Mucosa of rectum (tissue), 2 donors: ENCODE measurements around the gene TBC1D3B.
A peak's percentile ranks its signal among the peaks of the same experiment; 100 is the strongest.
"Not testable (repeated sequence)": the region's sequence is repeated elsewhere in the genome, so short reads cannot be mapped to it uniquely, and the experiment has no call there.

ENCODE experiments used
- H3K27ac ChIP-seq, 2 donors: one replicate each; pipeline ENCODE4 v1.7.0; 2013; ENCODE audit warnings: inconsistent platforms in 2 of 2, low read depth in 2 of 2, low read length in 2 of 2
- H3K27me3 ChIP-seq, 2 donors: one replicate each; pipeline ENCODE4 v1.7.0; 2013; ENCODE audit warnings: low read length in 2 of 2; ENCODE audit not compliant: control insufficient read depth in 2 of 2, insufficient read depth in 2 of 2
- H3K36me3 ChIP-seq, 2 donors: one replicate each; pipeline ENCODE4 v1.7.0; 2013; ENCODE audit warnings: low read length in 2 of 2; ENCODE audit not compliant: control insufficient read depth in 2 of 2, insufficient read depth in 2 of 2
- H3K4me1 ChIP-seq, 2 donors: one replicate each; pipeline ENCODE4 v1.7.0; 2013; ENCODE audit warnings: low read length in 2 of 2, mild to moderate bottlenecking in 1 of 2; ENCODE audit not compliant: control insufficient read depth in 2 of 2, insufficient read depth in 2 of 2
- H3K4me3 ChIP-seq, 2 donors: one replicate each; pipeline ENCODE4 v1.7.0; 2013; ENCODE audit warnings: low read length in 2 of 2
- H3K9ac ChIP-seq, 2 donors: one replicate each; pipeline ENCODE4 v1.7.0; 2013; ENCODE audit warnings: low read length in 2 of 2, low read depth in 1 of 2, mild to moderate bottlenecking in 1 of 2
- H3K9me3 ChIP-seq, 2 donors: one replicate each; pipeline ENCODE4 v1.7.0; 2013; ENCODE audit warnings: low read length in 2 of 2; ENCODE audit not compliant: control insufficient read depth in 2 of 2
- donor health status: healthy.
- donor health status: Normal muscosa, but diverticular disease.

TBC1D3B gene

DNA sequence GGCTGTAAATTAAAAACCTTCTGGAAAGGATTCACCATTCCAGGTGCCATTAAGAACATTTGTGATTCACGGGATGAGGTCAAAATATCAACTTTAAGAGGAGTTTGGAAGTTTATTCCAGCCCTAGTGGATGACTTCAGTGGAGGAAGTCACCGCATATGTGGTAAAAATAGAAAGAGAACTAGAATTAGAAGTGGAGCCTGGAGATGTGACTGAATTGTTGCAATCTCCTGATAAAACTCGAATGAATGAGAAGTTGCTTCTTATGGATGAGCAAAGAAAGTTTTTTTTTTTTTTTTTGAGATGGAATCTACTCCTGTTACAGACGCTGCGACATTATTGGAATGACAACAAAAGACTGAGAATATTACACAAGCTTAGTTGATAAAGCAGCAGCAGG lies 46.1 kb downstream of the TBC1D3B start:
- Histone ChIP-seq H3K27me3 (no peaks in the 10 kb centered on the region), H3K27ac (no peak overlapping the region), H3K4me3 (no peak overlapping the region), H3K36me3 (no peaks in the 10 kb centered on the region), H3K9ac (no peak overlapping the region), H3K9me3 (peaks cover 3 to 8% of the 10 kb centered on the region in 2 donors), H3K4me1 (peaks cover 27 to 41% of the 10 kb centered on the region in 2 donors)

DNA sequence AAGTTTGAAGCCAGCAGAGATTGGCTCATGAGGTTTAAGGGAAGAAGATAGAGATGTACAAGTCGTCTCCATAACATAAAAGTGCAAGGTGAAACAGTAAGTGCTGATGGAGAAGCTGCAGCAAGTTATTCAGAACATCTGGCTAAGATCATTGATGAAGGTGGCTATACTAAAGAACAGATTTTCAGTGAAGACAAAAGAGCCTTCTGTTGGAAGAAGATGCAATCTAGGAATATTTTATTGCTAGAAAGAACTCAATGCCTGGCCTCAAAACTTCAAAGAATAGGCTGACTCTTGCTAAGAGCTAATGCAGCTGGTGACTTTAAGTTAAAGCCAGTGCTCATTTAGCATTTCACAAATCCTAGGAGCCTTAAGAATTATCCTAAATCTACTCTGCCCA lies 46.8 kb downstream of the TBC1D3B start:
- Histone ChIP-seq H3K4me1 (peaks cover 21 to 40% of the 10 kb centered on the region in 2 donors), H3K9me3 (peaks cover 8 to 11% of the 10 kb centered on the region in 2 donors), H3K4me3 (no peak overlapping the region), H3K36me3 (no peaks in the 10 kb centered on the region), H3K27me3 (no peaks in the 10 kb centered on the region), H3K27ac (peak overlapping the region; percentile 79), H3K9ac (no peak overlapping the region)

DNA sequence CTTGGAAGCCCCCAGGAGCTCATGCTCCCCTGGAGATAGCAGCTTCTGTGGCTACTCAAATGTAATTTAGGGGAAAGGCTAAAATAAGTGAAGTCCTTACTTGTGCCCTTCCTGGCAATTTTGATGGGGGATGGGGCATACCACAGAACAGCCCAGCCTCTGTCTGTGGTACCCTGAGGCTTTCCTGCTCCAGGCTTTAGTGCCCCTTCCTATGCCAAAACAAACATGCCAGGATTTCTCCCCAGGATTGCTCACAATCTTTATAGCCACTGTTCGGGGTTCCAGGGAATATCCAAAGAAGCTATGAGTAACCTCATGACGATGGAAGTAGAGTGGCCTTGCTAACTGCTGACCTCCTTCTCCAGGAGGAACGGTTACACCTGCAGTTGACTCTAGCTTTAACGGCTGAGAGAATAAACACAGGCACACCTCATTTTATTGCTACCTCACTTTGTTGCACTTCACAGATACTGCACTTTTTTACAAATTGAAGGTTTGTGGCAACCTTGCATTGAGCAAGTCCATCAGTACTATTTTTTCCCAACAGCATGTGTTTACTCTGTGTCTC lies 47.9 kb downstream of the TBC1D3B start:
- Histone ChIP-seq H3K9ac (no peak overlapping the region), H3K4me1 (peaks cover 21 to 33% of the 10 kb centered on the region in 2 donors), H3K27me3 (no peaks in the 10 kb centered on the region), H3K9me3 (peaks cover 8 to 11% of the 10 kb centered on the region in 2 donors), H3K27ac (peak overlapping the region; percentile 79 to 83), H3K4me3 (no peak overlapping the region), H3K36me3 (no peaks in the 10 kb centered on the region)

- Histone ChIP-seq H3K27ac (peak overlapping the region; percentile 79 to 83), H3K9ac (no peak overlapping the region), H3K4me1 (peaks cover 23 to 32% of the 10 kb centered on the region in 2 donors), H3K4me3 (no peak overlapping the region), H3K9me3 (peaks cover 8 to 11% of the 10 kb centered on the region in 2 donors), H3K36me3 (no peaks in the 10 kb centered on the region), H3K27me3 (no peaks in the 10 kb centered on the region)
These were observed 48.5 kb downstream of the TBC1D3B start for GRCh38 chr17:36127911-36128310.

- Histone ChIP-seq H3K36me3 (no peaks in the 10 kb centered on the region), H3K27me3 (no peaks in the 10 kb centered on the region), H3K4me1 (peaks cover 26 to 32% of the 10 kb centered on the region in 2 donors), H3K4me3 (no peak overlapping the region), H3K9me3 (peaks cover 8 to 11% of the 10 kb centered on the region in 2 donors), H3K27ac (peak overlapping the region; percentile 79 to 83), H3K9ac (no peak overlapping the region)
These were observed 49.1 kb downstream of the TBC1D3B start for GRCh38 chr17:36127199-36127893.

DNA sequence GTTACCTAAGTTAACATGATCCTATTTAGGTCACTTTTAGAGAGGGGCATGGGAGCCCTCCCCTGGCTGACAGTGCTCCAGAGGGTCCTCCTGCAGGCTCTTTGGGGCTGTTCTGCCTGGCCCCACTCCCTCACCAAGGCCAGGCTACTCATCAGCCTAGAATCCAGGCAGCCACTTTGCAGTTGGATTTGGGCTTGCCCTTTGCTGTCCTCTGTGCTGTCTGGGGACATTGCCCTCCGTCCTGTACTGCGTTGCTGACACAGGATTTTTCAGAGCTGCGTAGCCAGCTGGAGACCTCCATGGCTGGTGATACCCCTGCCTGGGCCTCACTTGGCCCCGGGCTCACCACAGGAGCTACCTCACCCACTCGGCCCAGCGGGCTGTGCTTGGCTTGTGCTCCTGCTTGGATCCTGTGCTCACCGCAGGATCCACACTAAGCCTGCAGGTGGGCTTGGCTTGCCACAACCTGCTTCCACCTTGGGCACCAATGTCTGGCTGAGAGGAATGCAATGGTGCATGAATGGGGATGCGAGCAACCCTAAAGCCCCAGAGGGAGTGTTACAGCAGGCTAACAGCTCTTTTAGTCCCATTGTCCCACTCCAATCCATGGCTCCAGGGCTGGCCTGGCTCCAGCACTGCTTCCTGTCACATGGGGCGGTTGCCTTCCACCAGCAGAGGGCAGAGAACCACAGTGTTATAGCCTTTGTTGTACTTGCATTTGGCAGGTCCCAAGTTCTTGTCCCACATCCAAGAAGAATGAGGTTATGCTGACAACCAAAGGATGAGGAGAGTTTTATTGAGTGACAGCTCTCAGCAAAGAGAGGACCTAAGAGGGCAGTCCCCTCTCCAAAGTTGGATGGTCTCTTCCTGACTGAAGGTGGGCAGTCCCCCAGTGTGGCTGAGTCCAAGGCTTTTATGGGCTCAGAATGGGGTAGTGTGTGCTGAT lies 51.3 kb downstream of the TBC1D3B start:
- H3K9me3 ChIP-seq: peaks cover 8 to 11% of the 10 kb centered on the region in 2 donors
- no peaks in the 10 kb centered on the region for H3K36me3 ChIP-seq
- no peaks in the 10 kb centered on the region for H3K27me3 ChIP-seq
- peaks cover 26 to 27% of the 10 kb centered on the region in 2 donors for H3K4me1 ChIP-seq
- no peak overlapping the region for H3K4me3 ChIP-seq
- H3K9ac ChIP-seq: no peak overlapping the region
- H3K27ac ChIP-seq: no peak overlapping the region

DNA sequence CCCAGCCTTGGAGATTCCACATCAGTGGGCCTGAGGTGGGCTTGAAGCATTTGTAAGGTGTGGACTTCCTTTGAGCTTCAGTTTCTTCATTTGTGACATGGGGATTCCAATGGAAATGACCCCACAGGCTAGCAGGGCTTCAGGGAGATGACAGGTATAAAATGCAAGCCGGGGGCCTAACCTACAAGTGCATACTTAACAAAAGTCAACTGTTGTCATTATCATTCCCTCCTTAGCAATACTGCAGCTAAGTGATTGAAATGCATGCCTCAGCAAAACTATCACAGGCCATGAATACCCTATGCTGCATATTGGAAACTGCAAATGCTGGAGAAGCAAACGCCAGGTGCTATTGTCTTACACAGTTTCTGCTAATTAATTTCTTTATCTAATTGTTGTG lies 53.0 kb downstream of the TBC1D3B start:
- H3K36me3 ChIP-seq: no peaks in the 10 kb centered on the region
- no peaks in the 10 kb centered on the region for H3K27me3 ChIP-seq
- peaks cover 8 to 11% of the 10 kb centered on the region in 2 donors for H3K9me3 ChIP-seq
- H3K9ac ChIP-seq: no peak overlapping the region
- H3K27ac ChIP-seq: no peak overlapping the region
- H3K4me3 ChIP-seq: no peak overlapping the region
- peaks cover 18 to 21% of the 10 kb centered on the region in 2 donors for H3K4me1 ChIP-seq

- H3K36me3 ChIP-seq, H3K4me3 ChIP-seq, H3K9ac ChIP-seq, H3K27me3 ChIP-seq, H3K4me1 ChIP-seq, H3K27ac ChIP-seq: not testable (repeated sequence)
- H3K9me3 ChIP-seq: peaks cover 8 to 11% of the 10 kb centered on the region in 2 donors
These were observed 55.3 kb downstream of the TBC1D3B start for GRCh38 chr17:36121099-36121498.

GRCh38 chr17:36120221-36120620 lies 56.2 kb downstream of the TBC1D3B start:
- H3K9ac ChIP-seq: no peak overlapping the region
- H3K9me3 ChIP-seq: peaks cover 2 to 4% of the 10 kb centered on the region in 2 donors
- no peaks in the 10 kb centered on the region for H3K36me3 ChIP-seq
- H3K4me3 ChIP-seq: no peak overlapping the region
- no peak overlapping the region for H3K27ac ChIP-seq
- no peaks in the 10 kb centered on the region for H3K27me3 ChIP-seq
- H3K4me1 ChIP-seq: peaks cover 4 to 8% of the 10 kb centered on the region in 2 donors
